Measurements from ENCODE around the gene CLEC6A. TPM values are rescaled to one million over a fixed set of nuclear protein-coding genes. Genes with fewer than 3 reads are reported as not detected.

Gene CLEC6A
- total RNA-seq, 1 experiment from 2014 or later = not detected

DNA sequence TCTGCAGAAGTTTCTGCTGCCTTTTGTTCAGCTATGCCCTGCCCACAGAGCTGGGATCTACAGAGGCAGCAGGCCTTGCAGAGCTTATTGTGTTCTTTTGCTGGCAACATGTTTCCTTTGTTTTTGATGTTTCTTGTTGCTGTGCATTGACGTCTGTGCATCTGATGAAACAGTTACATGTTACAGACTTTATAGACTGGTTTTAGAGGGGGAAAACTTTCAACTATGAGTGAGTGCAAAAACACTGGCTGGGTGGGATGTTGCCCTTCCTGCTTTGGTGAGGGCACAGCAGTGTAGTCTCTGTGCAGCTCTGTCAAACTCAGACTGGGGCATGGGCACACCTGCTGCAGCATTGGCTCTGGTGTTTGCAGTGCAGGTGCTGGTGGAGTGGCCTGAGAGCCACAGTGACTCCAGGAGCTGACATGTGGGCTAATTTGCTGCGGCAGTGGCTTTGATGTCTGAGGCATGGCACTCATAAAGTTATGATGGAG is 26.9 kb downstream of the CLEC6A start:
- Histone ChIP-seq H3K27me3 (replicated peaks; ENCODE audit: control insufficient read depth, insufficient read depth, low read length) (no peaks in the 10 kb centered on the region; the same call in 1 of the 2 replicates), H3K4me1 (no peaks in the 10 kb centered on the region), H3K36me3 (ENCODE audit: control insufficient read depth, insufficient read depth, low read length) (no peaks in the 10 kb centered on the region), H3K9me3 (no peaks in the 10 kb centered on the region), H3K4me3 (ENCODE audit: low read depth, low read length) (no peak overlapping the region)
- H3K9me3 Mint-ChIP-seq (ENCODE audit: unreplicated experiment) = no peaks in the 10 kb centered on the region
- TF ChIP-seq, protein P1, sequence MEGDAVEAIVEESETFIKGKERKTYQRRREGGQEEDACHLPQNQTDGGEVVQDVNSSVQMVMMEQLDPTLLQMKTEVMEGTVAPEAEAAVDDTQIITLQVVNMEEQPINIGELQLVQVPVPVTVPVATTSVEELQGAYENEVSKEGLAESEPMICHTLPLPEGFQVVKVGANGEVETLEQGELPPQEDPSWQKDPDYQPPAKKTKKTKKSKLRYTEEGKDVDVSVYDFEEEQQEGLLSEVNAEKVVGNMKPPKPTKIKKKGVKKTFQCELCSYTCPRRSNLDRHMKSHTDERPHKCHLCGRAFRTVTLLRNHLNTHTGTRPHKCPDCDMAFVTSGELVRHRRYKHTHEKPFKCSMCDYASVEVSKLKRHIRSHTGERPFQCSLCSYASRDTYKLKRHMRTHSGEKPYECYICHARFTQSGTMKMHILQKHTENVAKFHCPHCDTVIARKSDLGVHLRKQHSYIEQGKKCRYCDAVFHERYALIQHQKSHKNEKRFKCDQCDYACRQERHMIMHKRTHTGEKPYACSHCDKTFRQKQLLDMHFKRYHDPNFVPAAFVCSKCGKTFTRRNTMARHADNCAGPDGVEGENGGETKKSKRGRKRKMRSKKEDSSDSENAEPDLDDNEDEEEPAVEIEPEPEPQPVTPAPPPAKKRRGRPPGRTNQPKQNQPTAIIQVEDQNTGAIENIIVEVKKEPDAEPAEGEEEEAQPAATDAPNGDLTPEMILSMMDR (IDR thresholded peaks at IDR 0.05; ENCODE audit: insufficient read depth in 1 of 2, low read depth in 1 of 2, low read length in 1 of 2, severe bottlenecking in 1 of 2, unreplicated experiment in 1 of 2) = no peak
- intact Hi-C loops (cut with micrococcal nuclease; ENCODE audit: unreplicated experiment) = no loop called here
- ChIA-PET CTCF (interaction anchor here (0.7 kb wide), 1 partner anchor 8 kb away, joined by 3 read pairs; no protein-coding TSS in a partner anchor), POLR2A (no interaction called here)
- no peaks in the 10 kb centered on the region for H3K4me1 Mint-ChIP-seq (ENCODE audit: low read depth, unreplicated experiment)
- no peaks in the 10 kb centered on the region for H3K36me3 Mint-ChIP-seq (ENCODE audit: insufficient read depth, unreplicated experiment)
- no peak overlapping the region for H3K27ac Mint-ChIP-seq (ENCODE audit: unreplicated experiment)
- peaks cover 8% of the 10 kb centered on the region for H3K27me3 Mint-ChIP-seq (ENCODE audit: insufficient read depth, unreplicated experiment)
- no peak for DNase-seq
- H3K4me3 Mint-ChIP-seq (ENCODE audit: unreplicated experiment) = no peak overlapping the region
- BruUV-seq (replicated peaks) = no TSS peak

DNA sequence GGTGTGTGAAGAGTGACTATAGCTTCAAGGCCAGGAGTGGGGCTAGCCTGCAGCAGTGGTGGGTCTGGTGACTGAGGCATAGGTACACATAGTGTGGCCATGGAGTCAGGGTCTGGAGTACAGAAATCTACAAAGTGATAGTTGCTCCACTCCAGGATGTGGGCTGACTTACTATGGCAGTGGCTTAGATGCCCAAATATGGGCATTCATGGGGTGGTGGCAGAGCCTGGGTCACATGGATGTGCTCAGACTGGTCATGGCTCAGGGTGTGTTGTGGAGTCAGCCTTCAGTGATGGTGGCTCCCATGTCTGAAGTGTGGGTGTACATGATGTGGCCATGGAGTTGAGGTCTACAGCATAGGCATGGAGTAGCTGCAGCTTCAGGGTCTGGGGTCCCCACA is 27.3 kb downstream of the CLEC6A start:
- TF ChIP-seq, protein P1 (IDR thresholded peaks at IDR 0.05; ENCODE audit: insufficient read depth in 1 of 2, low read depth in 1 of 2, low read length in 1 of 2, severe bottlenecking in 1 of 2, unreplicated experiment in 1 of 2) = no peak
- peaks cover 7% of the 10 kb centered on the region for H3K27me3 Mint-ChIP-seq (ENCODE audit: insufficient read depth, unreplicated experiment)
- no peak overlapping the region for H3K27ac Mint-ChIP-seq (ENCODE audit: unreplicated experiment)
- H3K4me3 Mint-ChIP-seq (ENCODE audit: unreplicated experiment) = no peak overlapping the region
- H3K4me1 ChIP-seq = no peaks in the 10 kb centered on the region
- no peaks in the 10 kb centered on the region for H3K36me3 Mint-ChIP-seq (ENCODE audit: insufficient read depth, unreplicated experiment)
- CTCF ChIA-PET = interaction anchor here (0.7 kb wide), 1 partner anchor 9 kb away, joined by 3 read pairs; no protein-coding TSS in a partner anchor
- no peak for DNase-seq
- H3K9me3 ChIP-seq = no peaks in the 10 kb centered on the region
- intact Hi-C loops (cut with micrococcal nuclease; ENCODE audit: unreplicated experiment) = no loop called here
- H3K4me1 Mint-ChIP-seq (ENCODE audit: low read depth, unreplicated experiment) = no peaks in the 10 kb centered on the region
- H3K27me3 ChIP-seq (replicated peaks; ENCODE audit: control insufficient read depth, insufficient read depth, low read length) = no peaks in the 10 kb centered on the region; the same call in 1 of the 2 replicates
- no peak overlapping the region for H3K4me3 ChIP-seq (ENCODE audit: low read depth, low read length)
- POLR2A ChIA-PET = no interaction called here
- no peaks in the 10 kb centered on the region for H3K36me3 ChIP-seq (ENCODE audit: control insufficient read depth, insufficient read depth, low read length)
- no TSS peak for BruUV-seq (replicated peaks)
- H3K9me3 Mint-ChIP-seq (ENCODE audit: unreplicated experiment) = no peaks in the 10 kb centered on the region

- no peak overlapping the region for H3K27ac Mint-ChIP-seq (ENCODE audit: unreplicated experiment)
- no peaks in the 10 kb centered on the region for H3K9me3 Mint-ChIP-seq (ENCODE audit: unreplicated experiment)
- Histone ChIP-seq H3K27me3 (replicated peaks; ENCODE audit: control insufficient read depth, insufficient read depth, low read length) (no peaks in the 10 kb centered on the region; the same call in 1 of the 2 replicates), H3K4me3 (ENCODE audit: low read depth, low read length) (no peak overlapping the region), H3K4me1 (no peaks in the 10 kb centered on the region), H3K36me3 (ENCODE audit: control insufficient read depth, insufficient read depth, low read length) (no peaks in the 10 kb centered on the region), H3K9me3 (no peaks in the 10 kb centered on the region; the same call in 1 of the 2 replicates)
- intact Hi-C loops (cut with micrococcal nuclease; ENCODE audit: unreplicated experiment) = no loop called here
- H3K36me3 Mint-ChIP-seq (ENCODE audit: insufficient read depth, unreplicated experiment) = no peaks in the 10 kb centered on the region
- ChIA-PET CTCF (interaction anchor here (1.1 kb wide), 1 partner anchor 52 kb away, joined by 6 read pairs; no protein-coding TSS in a partner anchor), POLR2A (no interaction called here)
- H3K4me1 Mint-ChIP-seq (ENCODE audit: low read depth, unreplicated experiment) = no peaks in the 10 kb centered on the region
- H3K27me3 Mint-ChIP-seq (ENCODE audit: insufficient read depth, unreplicated experiment) = peaks cover 33% of the 10 kb centered on the region
- DNase-seq = no peak
- TF ChIP-seq, protein P1 (IDR thresholded peaks at IDR 0.05; ENCODE audit: insufficient read depth in 1 of 2, low read depth in 1 of 2, low read length in 1 of 2, severe bottlenecking in 1 of 2, unreplicated experiment in 1 of 2) = no peak
- H3K4me3 Mint-ChIP-seq (ENCODE audit: unreplicated experiment) = no peak overlapping the region
- BruUV-seq (replicated peaks) = no TSS peak
Measured at GRCh38 chr12:8491646-8492530, 36.1 kb downstream of the CLEC6A start.

All from Caco-2 (cell line).